ENCODE data around the gene YIF1B. TPM values are rescaled to one million over a fixed set of nuclear protein-coding genes. Genes with fewer than 3 reads are reported as not detected.
A peak's percentile ranks its signal among the peaks of the same experiment; 100 is the strongest.

YIF1B gene
- total and polyA plus RNA-seq, 9 of the 15 experiments (the other 6 are each of a cell fraction or from before 2014, with no cell fraction given) = 8.5 to 586 (median 323) TPM

GRCh38 chr19:38317104-38317612 lies 1.4 kb upstream of the YIF1B start (continued):
- no peak for TF ChIP-seq COPS2 (conservative IDR thresholded peaks at IDR 0.05)
- TF ChIP-seq VEZF1 (CRISPR knock-in tag; IDR thresholded peaks at IDR 0.05) = peak; percentile 97
- peak; percentile 97 for TF ChIP-seq CBFA2T2 (conservative IDR thresholded peaks at IDR 0.05)
- peak; percentile 99 for TF ChIP-seq TAL1 (IDR thresholded peaks at IDR 0.05)
- no peak for TF ChIP-seq NR1H2 (CRISPR knock-in tag; IDR thresholded peaks at IDR 0.05)
- TF ChIP-seq MTA3 (IDR thresholded peaks at IDR 0.05; ENCODE audit: borderline replicate concordance) = peak; percentile 87
- TF ChIP-seq LEF1 (IDR thresholded peaks at IDR 0.05) = peak; percentile 96
- peak; percentile 64 for TF ChIP-seq PKNOX1 (IDR thresholded peaks at IDR 0.05)
- TF ChIP-seq POLR2G (IDR thresholded peaks at IDR 0.05; ENCODE audit: low read depth, low read length) = 0 out of 2 replicates have a peak, but pooled peaks have one; percentile 34
- TF ChIP-seq KHSRP (IDR thresholded peaks at IDR 0.05) = peak; percentile 61; the same call in 1 of the 2 replicates
- TF ChIP-seq AFF1 (IDR thresholded peaks at IDR 0.05; ENCODE audit: low read depth in 1 of 2, partially characterized antibody in 2 of 2) = peak in 1 of 2 experiments; percentile 77
- TF ChIP-seq CEBPG (CRISPR knock-in tag; IDR thresholded peaks at IDR 0.05) = no peak
- no peak for TF ChIP-seq CEBPG (tag; conservative IDR thresholded peaks at IDR 0.05 in 1 of 2, IDR thresholded peaks at IDR 0.05 in 1 of 2)
- peak; percentile 52; the same call in 1 of the 2 replicates for TF ChIP-seq TOE1 (IDR thresholded peaks at IDR 0.05; ENCODE audit: borderline replicate concordance)
- no peak for TF ChIP-seq TOE1 (CRISPR knock-in tag; IDR thresholded peaks at IDR 0.05; ENCODE audit: borderline replicate concordance, low read depth)
- TF ChIP-seq SMAD1 (IDR thresholded peaks at IDR 0.05; ENCODE audit: low read depth, low read length, partially characterized antibody) = peak; percentile 90
- no peak for TF ChIP-seq CBX1 (IDR thresholded peaks at IDR 0.05; ENCODE audit: low read depth)
- 0 out of 2 replicates have a peak, but pooled peaks have one; percentile 34 for TF ChIP-seq ZNF311 (CRISPR knock-in tag; IDR thresholded peaks at IDR 0.05)
- no peak for TF ChIP-seq HSF4 (CRISPR knock-in tag; IDR thresholded peaks at IDR 0.05; ENCODE audit: borderline replicate concordance)
- TF ChIP-seq RBFOX2 (IDR thresholded peaks at IDR 0.05; ENCODE audit: low read depth, low read length) = peak; percentile 61
- TF ChIP-seq CREB3L1 (IDR thresholded peaks at IDR 0.05; ENCODE audit: borderline replicate concordance, low read depth) = peak; percentile 48; the same call in 1 of the 2 replicates
- TF ChIP-seq TRIM28 (IDR thresholded peaks at IDR 0.05) = peak; percentile 85

Measured in K562 (cell line).